AG10803 (cell line): Measurements from ENCODE around the gene CD33.

Experiments used
- DNase-seq: peaks from one replicate; pipeline ENCODE4 v3.0.0; 2010; ENCODE audit warnings: low read depth
- H3K4me3 ChIP-seq: 2 replicates; pipeline ENCODE4 v1.5.1; 2011; ENCODE audit warnings: mild to moderate bottlenecking, low read length, control low read depth
- TF ChIP-seq, protein P1 (sequence below): conservative IDR thresholded peaks from 2 replicates; pipeline ENCODE4 v1.5.1; 2011; ENCODE audit warnings: mild to moderate bottlenecking, low read length, control low read depth, inconsistent platforms

Gene CD33

DNA sequence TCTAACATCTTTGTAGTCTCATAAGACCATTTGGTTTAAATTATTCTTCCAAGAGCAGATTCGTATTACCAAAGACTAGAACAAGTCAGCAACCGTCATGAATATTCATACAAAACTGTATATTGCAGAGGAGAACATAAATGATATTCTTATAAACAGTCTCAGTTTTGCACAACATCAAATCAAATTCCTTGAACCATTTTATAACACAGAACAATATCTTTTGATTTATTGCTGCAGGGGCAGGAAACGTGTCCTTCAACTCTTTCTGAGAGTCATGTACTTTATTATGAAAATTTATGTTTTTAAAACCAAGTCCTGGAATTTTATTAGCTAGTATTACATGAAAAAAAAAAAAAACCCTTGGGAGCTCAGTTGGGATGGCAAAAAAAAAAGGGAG lies 52.2 kb downstream of the CD33 start:
- DNase-seq = no peak
- H3K4me3 ChIP-seq = no peak overlapping the region
- TF ChIP-seq, protein P1, sequence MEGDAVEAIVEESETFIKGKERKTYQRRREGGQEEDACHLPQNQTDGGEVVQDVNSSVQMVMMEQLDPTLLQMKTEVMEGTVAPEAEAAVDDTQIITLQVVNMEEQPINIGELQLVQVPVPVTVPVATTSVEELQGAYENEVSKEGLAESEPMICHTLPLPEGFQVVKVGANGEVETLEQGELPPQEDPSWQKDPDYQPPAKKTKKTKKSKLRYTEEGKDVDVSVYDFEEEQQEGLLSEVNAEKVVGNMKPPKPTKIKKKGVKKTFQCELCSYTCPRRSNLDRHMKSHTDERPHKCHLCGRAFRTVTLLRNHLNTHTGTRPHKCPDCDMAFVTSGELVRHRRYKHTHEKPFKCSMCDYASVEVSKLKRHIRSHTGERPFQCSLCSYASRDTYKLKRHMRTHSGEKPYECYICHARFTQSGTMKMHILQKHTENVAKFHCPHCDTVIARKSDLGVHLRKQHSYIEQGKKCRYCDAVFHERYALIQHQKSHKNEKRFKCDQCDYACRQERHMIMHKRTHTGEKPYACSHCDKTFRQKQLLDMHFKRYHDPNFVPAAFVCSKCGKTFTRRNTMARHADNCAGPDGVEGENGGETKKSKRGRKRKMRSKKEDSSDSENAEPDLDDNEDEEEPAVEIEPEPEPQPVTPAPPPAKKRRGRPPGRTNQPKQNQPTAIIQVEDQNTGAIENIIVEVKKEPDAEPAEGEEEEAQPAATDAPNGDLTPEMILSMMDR = no peak

DNA sequence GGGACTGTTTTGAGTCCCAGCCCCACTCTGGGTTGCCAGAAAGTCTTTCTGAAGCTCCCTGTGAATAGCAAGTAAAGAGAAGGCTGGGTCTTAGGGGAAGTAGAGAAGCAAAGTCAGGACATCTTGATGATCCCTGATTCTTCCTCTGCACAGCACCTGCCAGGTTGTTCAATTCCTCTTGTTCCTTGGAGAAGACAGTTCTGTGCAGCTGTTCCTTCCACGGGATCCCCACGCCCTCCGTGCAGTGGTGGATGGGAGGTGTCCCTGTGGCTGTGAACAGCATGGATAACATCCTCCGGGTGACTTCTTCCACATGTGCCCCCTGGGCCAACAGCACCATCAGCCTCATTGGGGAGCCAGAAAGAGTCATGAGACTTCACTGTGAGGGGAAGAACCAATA lies 57.5 kb downstream of the CD33 start:
- DNase-seq = no peak
- no peak overlapping the region for H3K4me3 ChIP-seq
- TF ChIP-seq, protein P1 = no peak

DNA sequence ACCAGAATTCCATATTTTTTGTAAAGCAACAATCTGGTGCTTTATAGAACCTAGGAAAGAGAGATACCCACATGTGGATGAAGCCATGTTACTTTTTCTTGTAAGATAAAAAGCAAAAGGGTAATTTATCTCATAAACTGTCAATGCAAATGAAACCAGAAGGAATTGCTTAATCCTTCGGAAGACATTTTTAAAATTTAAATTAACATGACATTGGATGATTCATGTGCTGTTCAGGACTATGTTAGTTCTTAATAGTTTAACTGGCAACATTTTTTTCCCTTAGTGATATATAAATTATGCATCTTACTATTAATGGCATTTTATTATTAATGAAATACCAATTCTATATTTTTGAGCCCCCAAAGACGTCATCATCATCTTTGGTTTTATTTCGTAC lies 60.8 kb downstream of the CD33 start:
- TF ChIP-seq, protein P1 = no peak

More for the DNA sequence above, 60.8 kb downstream of the CD33 start:
- no peak for DNase-seq
- no peak overlapping the region for H3K4me3 ChIP-seq
